ENCODE data around the gene LRRC36. TPM values are rescaled to one million over a fixed set of nuclear protein-coding genes. Genes with fewer than 3 reads are reported as not detected.

Gene LRRC36
- total RNA-seq, 1 experiment from 2014 or later = not detected

Other genes starting within 250 kb of the LRRC36 start
- gene PHAF1, start 216.9 kb upstream of the LRRC36 start, total RNA-seq (2021; ENCODE audit: unreplicated experiment) = 19.2 TPM
- gene B3GNT9, start 175.8 kb upstream of the LRRC36 start, total RNA-seq (2021; ENCODE audit: unreplicated experiment) = 3.8 TPM
- 20.5 TPM for gene TRADD, start 166.9 kb upstream of the LRRC36 start, total RNA-seq (2021; ENCODE audit: unreplicated experiment)
- gene FBXL8, start 166.9 kb upstream of the LRRC36 start, total RNA-seq (2021; ENCODE audit: unreplicated experiment) = 27.8 TPM
- gene HSF4, start 162.1 kb upstream of the LRRC36 start, total RNA-seq (2021; ENCODE audit: unreplicated experiment) = 46.6 TPM
- gene NOL3, start 156.3 kb upstream of the LRRC36 start, total RNA-seq (2021; ENCODE audit: unreplicated experiment) = 54.0 TPM
- 38.7 TPM for gene MATCAP1, start 142.9 kb upstream of the LRRC36 start, total RNA-seq (2021; ENCODE audit: unreplicated experiment)
- gene EXOC3L1, start 136.7 kb upstream of the LRRC36 start, total RNA-seq (2021; ENCODE audit: unreplicated experiment) = 0.30 TPM
- 114 TPM for gene E2F4, start 134.7 kb upstream of the LRRC36 start, total RNA-seq (2021; ENCODE audit: unreplicated experiment)
- gene ELMO3, start 127.7 kb upstream of the LRRC36 start, total RNA-seq (2021; ENCODE audit: unreplicated experiment) = 45.8 TPM
- gene TMEM208, start 99.7 kb upstream of the LRRC36 start, total RNA-seq (2021; ENCODE audit: unreplicated experiment) = 36.1 TPM
- gene FHOD1, start 79.3 kb upstream of the LRRC36 start, total RNA-seq (2021; ENCODE audit: unreplicated experiment) = 69.2 TPM
- 5.6 TPM for gene SLC9A5, start 77.8 kb upstream of the LRRC36 start, total RNA-seq (2021; ENCODE audit: unreplicated experiment)
- gene PLEKHG4, start 47.3 kb upstream of the LRRC36 start, total RNA-seq (2021; ENCODE audit: unreplicated experiment) = 38.5 TPM
- not detected for gene KCTD19, start 74 bp upstream of the LRRC36 start, total RNA-seq (2021; ENCODE audit: unreplicated experiment)
- gene TPPP3, start 66.7 kb downstream of the LRRC36 start, total RNA-seq (2021; ENCODE audit: unreplicated experiment) = 1.2 TPM
- 9.1 TPM for gene ZDHHC1, start 89.7 kb downstream of the LRRC36 start, total RNA-seq (2021; ENCODE audit: unreplicated experiment)
- gene HSD11B2, start 104.3 kb downstream of the LRRC36 start, total RNA-seq (2021; ENCODE audit: unreplicated experiment) = 9.7 TPM
- gene ATP6V0D1, start 154.3 kb downstream of the LRRC36 start, total RNA-seq (2021; ENCODE audit: unreplicated experiment) = 36.6 TPM
- gene AGRP, start 156.7 kb downstream of the LRRC36 start, total RNA-seq (2021; ENCODE audit: unreplicated experiment) = not detected
- gene RIPOR1, start 202.0 kb downstream of the LRRC36 start, total RNA-seq (2021; ENCODE audit: unreplicated experiment) = 60.0 TPM
- gene CTCF, start 235.7 kb downstream of the LRRC36 start, total RNA-seq (2021; ENCODE audit: unreplicated experiment) = 48.3 TPM